Glutamatergic neuron (in vitro differentiated cells): Measurements from ENCODE around the gene GAPVD1. TPM values are rescaled to one million over a fixed set of nuclear protein-coding genes. Genes with fewer than 3 reads are reported as not detected.
A peak's percentile ranks its signal among the peaks of the same experiment; 100 is the strongest.
"Not testable (repeated sequence)": the region's sequence is repeated elsewhere in the genome, so short reads cannot be mapped to it uniquely, and the experiment has no call there.

Experiments used
- DNase-seq: peaks from one replicate; pipeline ENCODE4 v3.0.0; 2022
- H3K27ac Mint-ChIP-seq: one replicate; pipeline ENCODE4 v1.8.0; 2020; ENCODE audit warnings: mild to moderate bottlenecking, mixed read lengths, inconsistent platforms; ENCODE audit not compliant: unreplicated experiment
- H3K27me3 Mint-ChIP-seq: one replicate; pipeline ENCODE4 v1.8.0; 2020; ENCODE audit warnings: mild to moderate bottlenecking, moderate library complexity, mixed read lengths, inconsistent platforms; ENCODE audit not compliant: unreplicated experiment
- H3K36me3 Mint-ChIP-seq: one replicate; pipeline ENCODE4 v1.8.0; 2020; ENCODE audit warnings: mild to moderate bottlenecking, mixed read lengths, inconsistent platforms; ENCODE audit not compliant: unreplicated experiment
- H3K4me1 Mint-ChIP-seq: one replicate; pipeline ENCODE4 v1.8.0; 2020; ENCODE audit warnings: mild to moderate bottlenecking, low read depth, mixed read lengths, inconsistent platforms; ENCODE audit not compliant: unreplicated experiment
- H3K4me3 Mint-ChIP-seq: one replicate; pipeline ENCODE4 v1.8.0; 2020; ENCODE audit warnings: mild to moderate bottlenecking, mixed read lengths, inconsistent platforms; ENCODE audit not compliant: unreplicated experiment
- H3K9me3 Mint-ChIP-seq: one replicate; pipeline ENCODE4 v1.8.0; 2020; ENCODE audit warnings: mild to moderate bottlenecking, moderate library complexity, mixed read lengths, inconsistent platforms; ENCODE audit not compliant: unreplicated experiment
- CTCF ChIP-seq: fragments of 200-600 bp; sonication (generic); IDR thresholded peaks from one replicate; pipeline ENCODE4 v1.5.0; 2021; ENCODE audit not compliant: partially characterized antibody, unreplicated experiment
- total RNA-seq: library from RNA; stranded (reverse); fragmentation: NEBNext Ultra II Directional; extraction: Animal tissue kit (Norgen Biotek cat#: 25700); gene quantifications from one replicate; pipeline ENCODE4 v1.2.1, GENCODE V29; 2021; ENCODE audit not compliant: unreplicated experiment

Gene GAPVD1
- total RNA-seq, 1 donor from 2014 or later, result 59.2 TPM

GRCh38 chr9:125312411-125312810, 50.8 kb downstream of the GAPVD1 start:
- H3K4me3 Mint-ChIP-seq, result no peak overlapping the region
- peaks cover 21% of the 10 kb centered on the region for H3K36me3 Mint-ChIP-seq
- H3K27me3 Mint-ChIP-seq, result peaks cover 2% of the 10 kb centered on the region
- peaks cover 5% of the 10 kb centered on the region for H3K9me3 Mint-ChIP-seq
- TF ChIP-seq CTCF, result no peak
- DNase-seq, result no peak
- no peaks in the 10 kb centered on the region for H3K4me1 Mint-ChIP-seq
- H3K27ac Mint-ChIP-seq, result no peak overlapping the region

DNA sequence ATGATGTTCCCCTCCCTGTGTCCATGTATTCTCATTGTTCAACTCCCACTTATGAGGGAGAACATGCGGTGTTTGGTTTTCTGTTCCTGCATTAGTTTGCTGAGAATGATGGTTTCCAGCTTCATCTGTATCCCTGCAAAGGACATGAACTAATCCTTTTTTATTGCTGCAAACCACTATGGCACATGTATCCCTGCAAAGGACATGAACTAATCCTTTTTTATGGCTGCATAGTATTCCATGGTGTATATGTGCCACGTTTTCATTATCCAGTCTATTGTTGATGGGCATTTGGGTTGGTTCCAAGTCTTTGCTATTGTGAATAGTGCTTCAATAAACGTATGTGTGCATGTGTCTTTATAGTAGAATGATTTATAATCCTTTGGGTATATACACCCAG, 54.7 kb downstream of the GAPVD1 start:
- H3K4me3 Mint-ChIP-seq, H3K27me3 Mint-ChIP-seq, H3K4me1 Mint-ChIP-seq, H3K9me3 Mint-ChIP-seq, DNase-seq: not testable (repeated sequence)
- H3K36me3 Mint-ChIP-seq, result peaks cover 29% of the 10 kb centered on the region
- peak overlapping the region; percentile 43 for H3K27ac Mint-ChIP-seq

DNA sequence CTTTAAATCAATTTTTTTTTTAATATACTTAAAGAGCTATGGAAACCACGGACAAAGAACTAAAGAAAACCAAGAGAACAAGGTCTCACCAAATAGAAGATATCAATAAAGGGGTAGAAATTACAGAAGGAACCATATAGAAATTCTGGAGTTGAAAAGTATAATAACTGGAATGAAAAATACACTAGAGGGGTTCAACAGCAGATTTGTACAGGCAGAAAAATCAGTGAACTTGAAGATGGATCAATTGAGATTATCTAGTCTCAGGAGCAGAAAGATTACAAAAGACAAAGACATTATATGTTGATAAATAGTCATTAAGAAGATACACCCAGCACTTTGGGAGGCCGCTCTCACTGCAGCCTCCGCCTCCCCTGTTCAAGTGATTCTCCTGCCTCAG, 56.1 kb downstream of the GAPVD1 start:
- DNase-seq, result no peak
- no peak for TF ChIP-seq CTCF
- Mint-ChIP-seq H3K27me3 (peaks cover 2% of the 10 kb centered on the region), H3K4me3 (no peak overlapping the region), H3K27ac (no peak overlapping the region), H3K4me1 (no peaks in the 10 kb centered on the region), H3K9me3 (peaks cover 6% of the 10 kb centered on the region), H3K36me3 (peaks cover 34% of the 10 kb centered on the region)

DNA sequence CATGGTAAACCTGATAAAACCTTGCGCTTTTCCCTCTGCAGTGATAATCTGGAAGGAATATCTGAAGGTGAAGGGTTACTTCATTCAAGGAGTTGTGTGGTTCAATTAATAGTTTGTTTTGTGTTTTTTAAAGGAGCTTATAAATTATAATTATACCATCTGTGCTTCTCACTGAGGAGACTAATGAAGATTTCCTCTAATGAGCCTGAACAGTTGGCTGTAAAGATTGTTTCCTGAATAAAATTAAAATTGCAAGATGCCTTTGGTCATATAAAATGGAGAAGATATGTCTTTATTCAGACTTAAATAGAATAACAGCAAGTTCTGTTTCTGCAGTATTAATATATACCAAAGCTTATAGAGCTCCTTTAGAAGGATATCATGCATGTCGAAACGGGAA, 59.9 kb downstream of the GAPVD1 start:
- Mint-ChIP-seq H3K27ac (no peak overlapping the region), H3K4me1 (no peaks in the 10 kb centered on the region), H3K27me3 (no peaks in the 10 kb centered on the region), H3K36me3 (peaks cover 16% of the 10 kb centered on the region), H3K4me3 (no peak overlapping the region), H3K9me3 (peaks cover 1% of the 10 kb centered on the region)
- no peak for TF ChIP-seq CTCF
- DNase-seq, result no peak

- no peaks in the 10 kb centered on the region for H3K27me3 Mint-ChIP-seq
- no peaks in the 10 kb centered on the region for H3K9me3 Mint-ChIP-seq
- peaks cover 4% of the 10 kb centered on the region for H3K36me3 Mint-ChIP-seq
- no peak for DNase-seq
- H3K4me1 Mint-ChIP-seq, result no peaks in the 10 kb centered on the region
- no peak for TF ChIP-seq CTCF
- no peak overlapping the region for H3K27ac Mint-ChIP-seq
- no peak overlapping the region for H3K4me3 Mint-ChIP-seq
Observed at GRCh38 chr9:125323615-125324014, 62.0 kb downstream of the GAPVD1 start.

- Mint-ChIP-seq H3K27ac (no peak overlapping the region), H3K4me1 (no peaks in the 10 kb centered on the region), H3K4me3 (no peak overlapping the region), H3K9me3 (no peaks in the 10 kb centered on the region), H3K27me3 (peaks cover 2% of the 10 kb centered on the region), H3K36me3 (peaks cover 4% of the 10 kb centered on the region)
- no peak for DNase-seq
- TF ChIP-seq CTCF, result no peak
Observed at GRCh38 chr9:125325826-125326225, 64.2 kb downstream of the GAPVD1 start.
